H1 (cell line): Measurements from ENCODE around the gene GRM8. TPM values are rescaled to one million over a fixed set of nuclear protein-coding genes. Genes with fewer than 3 reads are reported as not detected.

Source experiments
- CTCF ChIP-seq, 3 experiments: IDR thresholded peaks; 1 replicate in 2 of 3; 2 replicates in 1 of 3; pipeline versions ENCODE4 v1.5.1 to v1.6.1; 2011; ENCODE audit warnings: low read length in 3 of 3, mild to moderate bottlenecking in 3 of 3, inconsistent platforms in 2 of 3, low read depth in 1 of 3, moderate library complexity in 1 of 3; ENCODE audit not compliant: insufficient read depth in 1 of 3; ENCODE audit errors: control extremely low read depth in 1 of 3
- RAD21 ChIP-seq, 2 experiments: IDR thresholded peaks in 1 of 2; conservative IDR thresholded peaks in 1 of 2; 2 replicates each; pipeline ENCODE4 v1.6.1; 2011; ENCODE audit warnings: low read depth in 2 of 2, low read length in 2 of 2, improper control_type of control experiment in 1 of 2, inconsistent platforms in 1 of 2, mild to moderate bottlenecking in 1 of 2, moderate library complexity in 1 of 2
- TEAD4 ChIP-seq: IDR thresholded peaks from 2 replicates; pipeline ENCODE4 v1.6.1; 2012; ENCODE audit warnings: low read depth, low read length, inconsistent platforms, mixed read lengths
- polyA plus RNA-seq, 7 experiments: library from polyadenylated mRNA; depleted of rRNA in 3 of 7; stranded (reverse) in 5 of 7; unstranded in 2 of 7; fragments of >200 nt in 5 of 7; fragments of 200-250 nt in 2 of 7; gene quantifications; 1 replicate in 5 of 7; 2 replicates in 1 of 7; 4 replicates in 1 of 7; pipeline versions ENCODE4 v1.2.1 to v1.2.3, GENCODE V29; 2011 to 2013; ENCODE audit warnings: missing spikeins in 2 of 7, mixed read lengths in 2 of 7
- total RNA-seq: library from RNA; stranded (reverse); fragmentation: NEBNext Ultra II Directional; extraction: Animal tissue kit (Norgen Biotek cat#: 25700); gene quantifications from 2 replicates; pipeline ENCODE4 v1.2.1, GENCODE V29; 2021
- TF ChIP-seq, protein P1 (sequence below): fragments of 300-600 bp; sonication (generic); IDR thresholded peaks from 2 replicates; pipeline ENCODE4 v1.7.1; 2012; ENCODE audit warnings: low read length, moderate library complexity, mild to moderate bottlenecking, inconsistent platforms; ENCODE audit not compliant: insufficient replicate concordance

Gene GRM8
- total and polyA plus RNA-seq, 2 of the 8 experiments (the other 6 are each of a cell fraction or from before 2014, with no cell fraction given) = 2.6 to 2.8 TPM

DNA sequence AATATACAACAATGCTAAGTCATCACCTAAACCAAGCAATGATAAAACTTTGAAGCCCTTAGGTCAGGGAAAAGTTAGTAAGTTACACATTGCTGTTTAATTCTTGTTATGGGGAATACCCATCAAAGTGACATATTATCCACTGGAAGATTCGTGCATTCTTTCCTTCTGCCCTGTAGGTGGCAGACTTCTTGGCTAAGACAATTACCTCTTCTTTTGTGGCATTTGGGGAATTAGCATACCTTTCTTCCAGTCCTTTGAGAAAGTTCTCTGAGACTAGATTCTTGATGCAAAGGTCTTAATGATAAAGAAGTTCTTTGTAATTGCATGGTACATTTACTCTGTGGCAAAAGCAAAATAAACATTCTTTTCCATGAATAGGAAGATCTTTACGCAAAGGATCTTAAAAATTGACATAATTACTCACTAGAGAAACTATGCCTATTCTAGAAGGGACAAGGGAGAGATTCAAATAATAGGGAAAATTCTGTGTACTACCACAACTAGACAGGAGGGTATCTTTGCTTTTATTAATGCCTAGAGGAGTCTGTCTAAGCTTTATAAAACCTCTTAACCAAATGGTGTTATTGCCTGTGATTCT is 395.9 kb downstream of the GRM8 start (continued):
- TF ChIP-seq, protein P1, sequence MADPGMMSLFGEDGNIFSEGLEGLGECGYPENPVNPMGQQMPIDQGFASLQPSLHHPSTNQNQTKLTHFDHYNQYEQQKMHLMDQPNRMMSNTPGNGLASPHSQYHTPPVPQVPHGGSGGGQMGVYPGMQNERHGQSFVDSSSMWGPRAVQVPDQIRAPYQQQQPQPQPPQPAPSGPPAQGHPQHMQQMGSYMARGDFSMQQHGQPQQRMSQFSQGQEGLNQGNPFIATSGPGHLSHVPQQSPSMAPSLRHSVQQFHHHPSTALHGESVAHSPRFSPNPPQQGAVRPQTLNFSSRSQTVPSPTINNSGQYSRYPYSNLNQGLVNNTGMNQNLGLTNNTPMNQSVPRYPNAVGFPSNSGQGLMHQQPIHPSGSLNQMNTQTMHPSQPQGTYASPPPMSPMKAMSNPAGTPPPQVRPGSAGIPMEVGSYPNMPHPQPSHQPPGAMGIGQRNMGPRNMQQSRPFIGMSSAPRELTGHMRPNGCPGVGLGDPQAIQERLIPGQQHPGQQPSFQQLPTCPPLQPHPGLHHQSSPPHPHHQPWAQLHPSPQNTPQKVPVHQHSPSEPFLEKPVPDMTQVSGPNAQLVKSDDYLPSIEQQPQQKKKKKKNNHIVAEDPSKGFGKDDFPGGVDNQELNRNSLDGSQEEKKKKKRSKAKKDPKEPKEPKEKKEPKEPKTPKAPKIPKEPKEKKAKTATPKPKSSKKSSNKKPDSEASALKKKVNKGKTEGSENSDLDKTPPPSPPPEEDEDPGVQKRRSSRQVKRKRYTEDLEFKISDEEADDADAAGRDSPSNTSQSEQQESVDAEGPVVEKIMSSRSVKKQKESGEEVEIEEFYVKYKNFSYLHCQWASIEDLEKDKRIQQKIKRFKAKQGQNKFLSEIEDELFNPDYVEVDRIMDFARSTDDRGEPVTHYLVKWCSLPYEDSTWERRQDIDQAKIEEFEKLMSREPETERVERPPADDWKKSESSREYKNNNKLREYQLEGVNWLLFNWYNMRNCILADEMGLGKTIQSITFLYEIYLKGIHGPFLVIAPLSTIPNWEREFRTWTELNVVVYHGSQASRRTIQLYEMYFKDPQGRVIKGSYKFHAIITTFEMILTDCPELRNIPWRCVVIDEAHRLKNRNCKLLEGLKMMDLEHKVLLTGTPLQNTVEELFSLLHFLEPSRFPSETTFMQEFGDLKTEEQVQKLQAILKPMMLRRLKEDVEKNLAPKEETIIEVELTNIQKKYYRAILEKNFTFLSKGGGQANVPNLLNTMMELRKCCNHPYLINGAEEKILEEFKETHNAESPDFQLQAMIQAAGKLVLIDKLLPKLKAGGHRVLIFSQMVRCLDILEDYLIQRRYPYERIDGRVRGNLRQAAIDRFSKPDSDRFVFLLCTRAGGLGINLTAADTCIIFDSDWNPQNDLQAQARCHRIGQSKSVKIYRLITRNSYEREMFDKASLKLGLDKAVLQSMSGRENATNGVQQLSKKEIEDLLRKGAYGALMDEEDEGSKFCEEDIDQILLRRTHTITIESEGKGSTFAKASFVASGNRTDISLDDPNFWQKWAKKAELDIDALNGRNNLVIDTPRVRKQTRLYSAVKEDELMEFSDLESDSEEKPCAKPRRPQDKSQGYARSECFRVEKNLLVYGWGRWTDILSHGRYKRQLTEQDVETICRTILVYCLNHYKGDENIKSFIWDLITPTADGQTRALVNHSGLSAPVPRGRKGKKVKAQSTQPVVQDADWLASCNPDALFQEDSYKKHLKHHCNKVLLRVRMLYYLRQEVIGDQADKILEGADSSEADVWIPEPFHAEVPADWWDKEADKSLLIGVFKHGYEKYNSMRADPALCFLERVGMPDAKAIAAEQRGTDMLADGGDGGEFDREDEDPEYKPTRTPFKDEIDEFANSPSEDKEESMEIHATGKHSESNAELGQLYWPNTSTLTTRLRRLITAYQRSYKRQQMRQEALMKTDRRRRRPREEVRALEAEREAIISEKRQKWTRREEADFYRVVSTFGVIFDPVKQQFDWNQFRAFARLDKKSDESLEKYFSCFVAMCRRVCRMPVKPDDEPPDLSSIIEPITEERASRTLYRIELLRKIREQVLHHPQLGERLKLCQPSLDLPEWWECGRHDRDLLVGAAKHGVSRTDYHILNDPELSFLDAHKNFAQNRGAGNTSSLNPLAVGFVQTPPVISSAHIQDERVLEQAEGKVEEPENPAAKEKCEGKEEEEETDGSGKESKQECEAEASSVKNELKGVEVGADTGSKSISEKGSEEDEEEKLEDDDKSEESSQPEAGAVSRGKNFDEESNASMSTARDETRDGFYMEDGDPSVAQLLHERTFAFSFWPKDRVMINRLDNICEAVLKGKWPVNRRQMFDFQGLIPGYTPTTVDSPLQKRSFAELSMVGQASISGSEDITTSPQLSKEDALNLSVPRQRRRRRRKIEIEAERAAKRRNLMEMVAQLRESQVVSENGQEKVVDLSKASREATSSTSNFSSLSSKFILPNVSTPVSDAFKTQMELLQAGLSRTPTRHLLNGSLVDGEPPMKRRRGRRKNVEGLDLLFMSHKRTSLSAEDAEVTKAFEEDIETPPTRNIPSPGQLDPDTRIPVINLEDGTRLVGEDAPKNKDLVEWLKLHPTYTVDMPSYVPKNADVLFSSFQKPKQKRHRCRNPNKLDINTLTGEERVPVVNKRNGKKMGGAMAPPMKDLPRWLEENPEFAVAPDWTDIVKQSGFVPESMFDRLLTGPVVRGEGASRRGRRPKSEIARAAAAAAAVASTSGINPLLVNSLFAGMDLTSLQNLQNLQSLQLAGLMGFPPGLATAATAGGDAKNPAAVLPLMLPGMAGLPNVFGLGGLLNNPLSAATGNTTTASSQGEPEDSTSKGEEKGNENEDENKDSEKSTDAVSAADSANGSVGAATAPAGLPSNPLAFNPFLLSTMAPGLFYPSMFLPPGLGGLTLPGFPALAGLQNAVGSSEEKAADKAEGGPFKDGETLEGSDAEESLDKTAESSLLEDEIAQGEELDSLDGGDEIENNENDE = peak; percentile 63
- TF ChIP-seq CTCF (IDR thresholded peaks at IDR 0.05; ENCODE audit: control extremely low read depth in 1 of 3, insufficient read depth in 1 of 3, low read depth in 1 of 3, low read length in 3 of 3) = peak in 2 of 3 experiments; percentile 45 to 76; a peak in 2 of 4 replicates
- peak; percentile 28 to 51; a peak in 3 of 4 replicates for TF ChIP-seq RAD21 (IDR thresholded peaks at IDR 0.05 in 1 of 2, conservative IDR thresholded peaks at IDR 0.05 in 1 of 2; ENCODE audit: low read depth in 2 of 2, low read length in 2 of 2)
- peak; percentile 56; the same call in 1 of the 2 replicates for TF ChIP-seq TEAD4
